AG08395 (cell line): ENCODE measurements around the gene ANGEL1.

Experiments used
- DNase-seq: peaks from one replicate; pipeline ENCODE4 v3.0.0; 2012; ENCODE audit warnings: mixed read lengths, low spot score

Gene ANGEL1, protein sequence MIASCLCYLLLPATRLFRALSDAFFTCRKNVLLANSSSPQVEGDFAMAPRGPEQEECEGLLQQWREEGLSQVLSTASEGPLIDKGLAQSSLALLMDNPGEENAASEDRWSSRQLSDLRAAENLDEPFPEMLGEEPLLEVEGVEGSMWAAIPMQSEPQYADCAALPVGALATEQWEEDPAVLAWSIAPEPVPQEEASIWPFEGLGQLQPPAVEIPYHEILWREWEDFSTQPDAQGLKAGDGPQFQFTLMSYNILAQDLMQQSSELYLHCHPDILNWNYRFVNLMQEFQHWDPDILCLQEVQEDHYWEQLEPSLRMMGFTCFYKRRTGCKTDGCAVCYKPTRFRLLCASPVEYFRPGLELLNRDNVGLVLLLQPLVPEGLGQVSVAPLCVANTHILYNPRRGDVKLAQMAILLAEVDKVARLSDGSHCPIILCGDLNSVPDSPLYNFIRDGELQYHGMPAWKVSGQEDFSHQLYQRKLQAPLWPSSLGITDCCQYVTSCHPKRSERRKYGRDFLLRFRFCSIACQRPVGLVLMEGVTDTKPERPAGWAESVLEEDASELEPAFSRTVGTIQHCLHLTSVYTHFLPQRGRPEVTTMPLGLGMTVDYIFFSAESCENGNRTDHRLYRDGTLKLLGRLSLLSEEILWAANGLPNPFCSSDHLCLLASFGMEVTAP

DNA sequence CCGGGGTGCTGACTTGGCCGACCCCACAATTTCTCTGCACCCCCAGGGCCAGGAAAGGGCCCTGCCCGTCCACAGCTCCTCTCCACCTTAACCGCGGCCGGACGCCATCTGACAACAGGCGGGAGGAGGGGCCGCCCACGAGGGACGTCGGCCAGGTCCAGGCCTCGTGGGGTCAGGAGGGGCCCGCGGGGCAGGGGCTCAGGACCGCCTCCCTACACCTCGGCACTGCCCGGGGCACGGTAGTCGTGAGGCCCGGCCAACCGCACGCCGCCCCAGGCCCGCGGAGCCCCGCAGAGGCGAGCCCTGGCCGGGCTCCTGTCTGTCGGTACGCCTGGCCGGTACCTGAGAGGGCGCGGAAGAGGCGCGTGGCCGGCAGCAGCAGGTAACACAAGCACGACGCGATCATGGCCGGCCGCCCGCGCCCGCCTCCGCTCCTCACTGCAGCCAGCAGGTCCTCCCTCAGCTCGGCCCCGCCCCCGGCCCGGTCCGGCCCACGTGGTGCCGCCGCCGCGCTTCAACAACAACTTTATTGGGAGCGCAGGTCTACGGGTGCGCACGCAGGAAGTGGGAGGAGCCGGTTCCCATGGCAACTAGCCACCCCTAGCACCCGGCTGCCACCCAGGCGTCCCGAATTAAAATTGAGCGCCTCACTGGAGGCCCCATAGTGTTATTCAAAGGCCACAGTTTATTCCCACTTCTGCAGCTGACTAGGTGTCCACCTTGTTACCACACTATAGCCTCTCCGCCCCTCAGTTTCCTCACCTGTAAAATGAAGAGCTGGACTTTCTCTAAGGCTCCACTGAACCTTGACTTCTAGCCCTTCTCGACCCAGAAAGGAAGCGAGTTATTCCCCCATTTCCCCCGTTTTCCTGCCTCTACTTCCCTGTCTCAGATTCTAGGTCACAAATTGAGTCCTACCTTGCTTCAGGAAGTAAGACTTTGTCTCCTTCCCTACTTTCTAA lies at the start of gene ANGEL1:
TSS of gene ANGEL1 (minus strand) at position 461 of the 962 bp plus-strand sequence. CDS start at position 406, 55 bp downstream.
- peak; percentile 95 for DNase-seq

DNA sequence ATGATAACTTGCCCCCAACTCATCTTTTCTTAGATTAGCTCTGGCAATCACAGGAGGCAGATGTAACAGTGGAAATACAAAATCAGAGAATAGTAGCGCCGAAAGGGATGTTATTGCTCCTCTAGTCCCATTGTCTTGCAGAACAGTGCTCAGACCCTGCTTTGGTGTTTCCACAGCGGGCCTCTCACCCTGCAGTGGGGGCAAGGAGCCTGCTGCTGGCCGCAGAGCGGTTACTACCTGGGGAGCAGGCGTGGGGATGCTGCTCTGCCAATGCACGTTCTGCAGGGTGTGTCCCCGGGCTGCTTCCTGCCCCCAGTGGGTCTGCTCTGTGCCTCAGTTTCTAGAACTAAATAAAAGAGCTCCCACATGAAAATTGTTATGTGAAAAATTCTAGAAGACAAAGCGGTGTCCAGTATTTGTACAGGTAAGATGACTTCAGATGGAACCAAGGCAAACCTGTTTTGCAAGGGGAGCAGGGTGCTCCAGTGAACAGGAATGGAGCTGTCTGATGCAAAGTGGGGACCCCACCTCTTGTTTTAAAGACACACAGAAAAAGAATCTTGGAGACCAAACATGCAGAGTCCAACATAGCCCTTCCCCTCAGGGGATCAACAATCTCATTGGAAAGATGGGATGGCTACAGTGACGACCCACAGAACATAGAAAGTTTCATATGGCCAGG lies 49.0 kb upstream of the ANGEL1 start:
- DNase-seq, result no peak

DNA sequence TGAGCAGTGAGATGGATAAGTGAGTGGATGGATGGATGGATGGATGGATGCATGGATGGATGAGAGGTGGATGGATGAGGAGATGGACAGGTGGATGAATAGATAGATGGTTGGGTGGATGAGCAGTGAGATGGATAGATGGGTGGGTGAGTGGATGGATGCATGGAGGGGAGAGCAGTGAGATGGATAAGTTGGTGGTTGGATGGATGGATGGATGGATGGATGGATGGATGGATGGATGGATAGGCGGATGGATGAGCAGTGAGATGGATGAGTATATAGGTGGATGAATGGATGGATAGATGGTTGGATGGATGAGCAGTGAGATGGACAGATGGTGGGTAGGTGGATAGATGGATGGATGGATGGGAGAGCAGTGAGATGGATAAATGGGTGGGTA lies 44.1 kb upstream of the ANGEL1 start:
- no peak for DNase-seq

DNA sequence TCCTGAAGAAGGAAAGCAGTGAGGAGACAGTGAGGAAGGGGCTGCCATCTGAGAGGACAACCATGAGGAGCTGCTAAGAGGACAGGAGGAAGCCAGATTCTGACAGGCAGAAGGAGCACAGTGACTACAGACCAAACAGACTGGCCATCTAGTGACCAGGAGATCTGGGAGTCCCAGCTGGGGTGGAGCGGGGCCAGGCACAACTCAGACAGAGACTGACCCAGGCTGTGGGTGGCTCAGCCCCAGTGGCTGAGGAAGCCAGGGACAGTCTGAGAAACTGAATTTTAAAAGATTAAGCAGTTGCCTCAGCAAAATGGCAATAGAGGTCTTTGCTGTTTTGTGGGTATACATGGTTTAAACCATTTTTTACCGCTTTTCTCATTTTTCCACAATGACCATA lies 42.4 kb upstream of the ANGEL1 start:
- DNase-seq, result no peak

DNA sequence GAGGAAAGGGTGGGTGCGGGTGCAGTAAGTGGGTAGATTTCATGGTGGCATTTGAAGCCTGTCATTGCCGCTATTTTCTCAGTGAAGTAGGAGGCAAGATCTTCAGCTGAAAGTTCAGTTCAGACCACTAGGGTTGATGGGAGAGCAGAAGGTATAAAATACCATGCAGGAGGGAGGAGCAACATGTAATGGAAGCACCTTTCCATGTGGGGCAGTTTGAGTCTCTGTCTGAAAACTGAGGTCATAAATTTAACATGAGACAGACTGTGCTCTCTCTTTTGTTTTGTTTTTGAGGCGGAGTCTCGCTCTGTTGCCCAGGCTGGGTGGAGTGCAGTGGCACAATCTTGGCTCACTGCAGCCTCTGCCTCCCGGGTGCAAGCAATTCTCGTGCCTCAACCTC lies 36.2 kb upstream of the ANGEL1 start:
- no peak for DNase-seq

DNA sequence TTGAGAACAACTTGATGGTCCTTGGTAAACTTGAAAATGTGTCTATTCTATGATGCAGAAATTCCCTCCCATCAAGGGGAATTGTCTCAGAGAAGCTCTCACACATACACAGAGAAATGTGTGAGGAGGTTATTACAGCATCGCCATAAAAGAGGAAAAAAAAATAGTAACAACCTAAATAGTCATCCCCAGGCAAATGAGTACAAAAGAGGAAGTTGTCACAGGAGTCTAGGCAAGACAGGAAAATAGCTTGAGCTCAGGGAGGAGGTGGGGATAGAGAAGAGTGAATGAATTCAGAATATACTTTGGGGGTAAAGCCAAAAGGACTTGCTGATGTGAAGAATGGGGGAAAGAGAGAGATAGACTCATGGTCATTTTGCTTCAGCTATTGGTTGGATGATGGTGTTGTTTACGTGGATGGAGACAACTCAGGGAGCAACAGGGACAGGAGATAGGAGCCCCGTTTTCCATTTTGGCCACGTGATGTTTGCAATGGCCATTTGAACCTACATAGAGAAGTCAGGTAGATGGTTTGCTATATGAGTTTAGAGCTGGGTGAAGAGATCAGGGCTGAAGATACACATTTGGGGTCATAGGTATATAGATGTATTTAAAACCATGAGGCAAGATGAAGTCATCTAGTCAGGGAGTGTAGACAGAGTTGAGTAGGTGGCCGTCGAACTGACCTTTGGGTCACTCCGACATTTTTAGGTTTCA lies 33.8 kb upstream of the ANGEL1 start:
- no peak for DNase-seq

DNA sequence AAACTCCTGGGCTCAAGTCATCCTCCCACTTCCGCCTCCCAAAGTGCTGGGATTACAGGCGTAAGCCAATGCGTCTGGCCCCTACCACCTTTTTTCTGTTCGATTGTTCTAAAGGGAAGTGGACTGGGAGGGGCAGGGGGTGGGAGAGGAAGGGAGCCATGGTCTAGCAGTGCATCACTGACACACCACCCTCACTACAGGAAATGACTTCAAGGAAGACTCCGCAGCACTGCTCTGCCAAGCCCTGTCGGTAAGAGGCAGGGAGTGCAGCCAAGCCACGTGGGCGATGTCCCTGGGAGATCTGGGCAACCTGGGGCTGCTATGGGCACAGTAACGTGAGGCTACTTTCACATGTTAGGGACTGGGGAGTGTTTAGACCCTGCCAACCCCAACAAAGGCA lies 31.5 kb upstream of the ANGEL1 start:
- DNase-seq, result no peak

DNA sequence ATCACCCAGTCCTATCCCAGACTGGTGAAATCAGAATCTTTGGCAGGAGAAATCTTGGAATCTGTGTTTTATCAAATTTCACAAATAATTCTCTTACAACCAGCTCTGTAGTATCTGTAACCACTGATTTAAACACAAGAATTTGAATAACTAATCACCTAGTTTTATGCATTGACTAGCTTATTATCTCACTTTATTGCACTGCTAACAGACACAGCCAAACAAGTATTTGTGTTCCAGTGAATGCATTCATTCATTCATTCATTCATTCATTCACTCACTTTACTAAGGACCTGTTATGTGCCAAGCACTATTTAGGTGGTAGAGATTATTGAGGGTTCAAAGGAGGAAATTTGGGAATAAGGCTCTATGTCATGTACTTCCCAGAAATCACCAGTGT lies 29.7 kb upstream of the ANGEL1 start:
- DNase-seq, result no peak

DNA sequence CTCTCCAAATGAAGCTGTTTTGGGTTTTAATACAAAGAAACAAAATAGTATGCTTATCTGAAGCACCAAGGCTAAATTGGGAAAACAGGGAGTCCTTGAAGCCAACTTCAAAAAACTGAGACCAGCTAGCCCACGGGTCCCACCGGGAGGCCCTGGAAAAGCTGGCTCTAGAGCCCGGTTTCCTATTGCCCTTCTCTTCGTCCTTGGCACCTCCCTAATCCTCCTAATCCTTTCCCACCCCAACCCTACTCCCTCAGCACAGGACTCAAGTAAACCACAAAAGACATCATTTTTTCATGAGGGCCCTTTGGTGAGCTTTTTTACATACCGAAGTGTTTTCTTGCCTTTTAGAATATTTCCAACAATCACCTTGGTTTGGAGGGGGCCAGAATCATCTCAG lies 24.8 kb upstream of the ANGEL1 start:
- no peak for DNase-seq

DNA sequence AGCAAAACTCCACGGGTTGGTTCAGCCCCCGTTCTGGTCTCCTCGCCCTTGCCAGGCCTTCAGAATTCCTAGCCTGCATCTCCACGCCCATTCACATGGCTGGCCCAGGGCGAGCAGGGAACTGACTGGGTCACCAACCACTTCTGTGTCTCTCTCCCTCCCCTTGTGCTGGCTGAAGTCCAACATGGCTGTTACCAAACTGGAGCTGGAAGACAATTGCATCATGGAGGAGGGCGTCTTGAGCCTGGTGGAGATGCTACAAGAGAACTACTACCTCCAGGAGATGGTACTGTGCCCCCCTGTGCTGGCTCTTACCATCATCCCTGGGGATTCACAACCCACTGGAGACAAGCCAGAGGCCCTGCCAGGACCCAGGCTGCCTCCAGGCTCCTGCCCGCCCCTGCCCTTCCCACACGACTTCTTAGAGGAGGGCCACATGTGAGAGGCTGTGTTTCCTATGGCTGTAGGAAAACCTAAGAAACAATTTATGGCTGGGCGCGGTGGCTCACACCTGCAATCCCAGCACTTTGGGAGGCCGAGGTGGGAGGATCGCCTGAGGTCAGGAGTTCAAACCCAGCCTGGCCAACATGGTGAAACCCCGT lies 23.4 kb upstream of the ANGEL1 start:
- no peak for DNase-seq

DNA sequence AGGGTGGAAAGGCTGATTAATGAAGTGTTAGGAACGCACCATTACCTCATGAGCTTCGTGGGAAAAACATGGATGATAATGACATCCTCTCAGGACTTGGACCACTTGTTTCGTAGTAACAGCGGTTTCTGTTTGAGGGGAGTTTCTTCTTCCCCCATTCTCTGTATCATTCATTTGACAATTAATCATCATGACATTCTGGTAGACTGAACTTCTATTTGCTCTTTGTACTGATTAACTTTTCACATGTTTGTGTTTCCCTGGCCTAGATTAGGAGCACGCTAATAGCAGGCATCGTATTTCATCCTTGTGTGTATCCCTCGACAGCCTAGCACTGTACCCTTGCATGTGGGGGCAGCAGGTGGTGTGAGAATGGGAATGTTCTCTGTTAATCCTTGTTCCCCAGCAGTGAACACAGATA lies 21.6 kb upstream of the ANGEL1 start:
- DNase-seq, result no peak

DNA sequence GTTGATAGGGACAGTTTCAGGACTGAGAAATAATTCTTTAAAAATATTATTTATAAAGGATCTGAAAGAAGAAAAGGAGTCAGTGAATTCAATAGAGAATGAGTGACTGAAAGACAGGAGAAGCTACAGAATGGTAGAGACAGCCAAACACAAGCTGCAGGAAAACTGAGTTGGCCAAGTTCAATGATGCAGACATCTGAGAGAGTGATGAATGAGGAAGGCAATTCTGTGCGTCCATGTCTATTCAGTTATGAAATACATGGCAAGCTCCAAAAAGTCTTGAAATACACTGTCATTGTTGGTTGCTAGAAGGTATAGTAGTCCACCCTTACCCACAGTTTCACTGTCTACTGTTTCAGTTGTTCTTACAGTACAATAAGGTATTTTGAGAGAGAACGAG lies 20.3 kb upstream of the ANGEL1 start:
- no peak for DNase-seq

DNA sequence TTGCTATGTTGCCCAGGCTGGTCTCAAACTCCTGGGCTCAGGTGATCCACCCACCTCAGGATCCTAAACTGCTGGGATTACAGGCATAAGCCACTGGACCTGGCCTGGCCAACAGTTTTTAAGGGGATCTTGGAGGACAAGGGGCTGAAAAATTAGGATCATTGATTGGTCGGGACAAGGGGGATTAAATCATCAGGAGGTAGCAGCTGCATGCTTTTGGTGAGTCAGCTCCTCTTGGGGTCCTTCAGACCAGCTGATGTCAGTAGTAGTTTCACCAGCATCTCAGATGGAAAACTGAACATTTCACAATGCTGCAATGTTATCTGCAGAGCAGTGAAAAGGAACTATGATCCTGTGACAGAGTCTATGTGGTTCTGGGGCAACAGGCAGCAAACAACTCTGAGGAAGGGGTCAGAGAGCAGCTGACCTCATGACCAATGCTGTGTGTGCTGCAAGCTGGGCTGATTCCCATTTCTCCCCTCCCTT lies 19.9 kb upstream of the ANGEL1 start:
- DNase-seq, result no peak

DNA sequence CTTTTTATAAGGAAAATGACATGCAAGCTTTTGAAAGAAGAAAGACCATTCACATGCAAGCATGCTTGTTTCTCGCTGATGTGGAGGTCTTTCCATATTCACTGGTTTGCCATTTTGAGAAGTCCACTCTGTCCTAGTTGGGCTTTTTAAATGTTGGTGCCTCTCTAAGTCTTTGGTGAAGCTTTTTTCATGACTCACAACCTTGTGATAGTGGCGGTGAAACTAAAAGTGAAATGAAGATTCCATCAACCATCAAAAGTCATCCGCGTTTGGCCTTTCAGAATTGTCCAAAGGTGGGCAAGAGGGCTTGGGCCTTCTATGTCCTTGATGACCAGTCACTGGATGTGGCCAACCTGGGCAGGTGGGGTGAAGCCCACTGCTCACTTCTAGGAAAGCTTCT lies 17.9 kb upstream of the ANGEL1 start:
- no peak for DNase-seq

DNA sequence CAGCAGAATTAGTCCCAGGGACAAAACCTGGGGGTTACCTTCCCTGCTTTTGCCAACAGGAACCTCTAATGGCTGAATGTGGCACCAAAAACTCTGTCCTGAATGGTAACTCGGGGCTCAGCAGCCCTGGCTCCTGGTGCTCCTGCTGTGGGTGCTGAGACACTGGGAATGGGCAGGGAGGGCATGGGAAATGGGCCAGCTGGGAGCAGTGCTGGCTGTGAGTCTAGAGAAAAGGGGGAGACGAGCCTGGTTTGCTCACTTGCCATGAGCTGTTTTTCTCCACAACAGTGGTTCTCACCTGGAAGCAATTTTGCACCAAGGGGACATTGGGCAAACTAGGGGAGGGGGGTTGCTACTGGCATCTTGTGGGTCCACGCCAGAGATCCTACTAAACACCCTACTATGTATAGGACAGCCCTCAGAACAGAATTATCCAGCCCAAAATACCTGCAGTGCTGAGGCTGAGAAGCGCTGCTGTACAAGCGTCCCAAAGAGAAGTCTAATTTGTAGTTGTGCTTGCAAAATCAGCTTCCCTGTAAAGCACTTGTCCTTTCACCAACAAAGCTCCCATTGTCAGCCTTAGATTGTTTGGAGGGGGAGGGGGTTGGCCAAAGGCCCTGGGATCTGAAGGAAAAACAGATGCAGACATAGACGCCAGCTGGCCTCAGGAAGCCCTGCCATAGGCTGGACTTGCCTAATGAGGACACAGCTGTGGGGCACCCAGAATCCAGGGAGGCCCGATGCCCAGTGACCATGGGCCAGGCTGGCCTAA lies 17.2 kb upstream of the ANGEL1 start:
- no peak for DNase-seq

DNA sequence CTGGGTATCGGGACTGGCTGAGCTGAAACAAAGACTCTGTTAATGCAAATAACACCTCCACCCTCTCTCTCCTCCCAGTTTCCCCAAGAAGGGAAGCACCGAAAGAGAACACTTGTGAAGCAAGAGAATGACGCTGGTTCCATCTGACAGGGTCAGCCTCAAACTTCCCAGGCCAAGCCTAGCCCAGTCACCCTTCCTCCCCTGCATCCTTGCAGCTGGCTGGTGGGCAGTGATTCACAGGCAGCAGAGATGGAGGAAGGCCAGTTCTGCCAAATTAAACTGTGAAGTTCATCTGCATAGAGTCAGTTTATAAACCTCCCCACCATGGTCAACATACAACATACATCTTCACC lies 16.3 kb upstream of the ANGEL1 start:
- no peak for DNase-seq

DNA sequence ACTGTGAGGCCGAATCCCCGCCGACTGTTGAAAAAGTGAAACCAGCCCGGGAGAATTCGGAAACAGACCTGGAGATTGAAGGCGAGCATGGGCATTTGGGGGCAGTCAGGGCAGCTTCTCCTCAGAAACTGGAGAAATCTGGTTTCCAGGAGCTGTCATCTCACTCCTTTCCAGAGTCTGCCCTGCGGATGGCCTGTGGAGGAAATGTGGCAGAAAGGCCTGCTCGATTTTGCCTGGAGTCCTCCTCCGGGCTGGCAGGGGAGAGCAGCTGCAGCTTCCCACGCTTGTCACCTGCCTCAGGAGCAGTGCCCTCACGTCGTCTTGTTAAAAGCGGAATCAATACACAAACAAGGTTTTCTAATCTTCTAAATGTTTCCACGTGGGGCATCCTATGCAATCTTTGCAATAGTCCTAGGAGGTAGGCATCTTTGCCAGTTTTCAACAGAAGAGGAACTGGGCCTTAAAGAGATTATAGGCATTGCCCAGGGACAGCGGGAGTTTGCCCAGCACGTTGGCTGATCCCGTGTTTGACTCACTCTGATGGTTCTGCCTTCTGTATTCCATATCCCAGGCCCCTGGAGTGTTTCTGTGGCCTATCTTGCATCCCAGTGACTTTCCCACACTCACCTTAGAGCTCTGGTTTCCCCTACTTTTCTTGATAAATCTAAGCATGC lies 15.8 kb upstream of the ANGEL1 start:
- DNase-seq, result no peak

DNA sequence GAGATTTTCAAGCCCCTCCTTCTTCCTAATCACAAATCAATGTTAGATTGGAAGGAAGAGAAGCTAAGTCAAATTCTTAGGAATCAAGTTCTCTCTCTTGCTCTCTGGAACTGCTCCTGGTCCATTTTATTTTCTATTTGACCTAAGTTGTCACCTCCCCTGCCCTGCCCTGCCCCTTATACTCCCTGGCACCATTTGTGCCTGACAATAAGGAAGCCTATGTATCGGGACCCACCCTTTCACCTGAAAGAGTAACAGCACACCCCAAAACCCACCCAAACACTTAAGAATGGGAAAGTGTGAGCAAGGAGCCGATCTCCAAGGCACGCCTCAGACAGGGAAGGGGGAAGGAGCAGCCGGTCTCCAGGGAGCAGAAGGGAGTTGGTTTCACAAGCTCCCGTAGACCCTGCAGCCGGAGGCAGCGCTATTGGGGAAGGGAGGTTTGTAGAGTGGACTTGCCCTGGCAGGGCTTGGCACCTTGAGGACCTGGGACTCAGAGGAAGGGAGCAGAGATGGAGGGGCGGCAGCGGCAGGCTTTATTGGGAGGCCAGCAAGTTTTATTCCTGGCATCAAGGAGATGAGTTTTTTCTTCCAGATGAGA lies 15.1 kb upstream of the ANGEL1 start:
- no peak for DNase-seq

DNA sequence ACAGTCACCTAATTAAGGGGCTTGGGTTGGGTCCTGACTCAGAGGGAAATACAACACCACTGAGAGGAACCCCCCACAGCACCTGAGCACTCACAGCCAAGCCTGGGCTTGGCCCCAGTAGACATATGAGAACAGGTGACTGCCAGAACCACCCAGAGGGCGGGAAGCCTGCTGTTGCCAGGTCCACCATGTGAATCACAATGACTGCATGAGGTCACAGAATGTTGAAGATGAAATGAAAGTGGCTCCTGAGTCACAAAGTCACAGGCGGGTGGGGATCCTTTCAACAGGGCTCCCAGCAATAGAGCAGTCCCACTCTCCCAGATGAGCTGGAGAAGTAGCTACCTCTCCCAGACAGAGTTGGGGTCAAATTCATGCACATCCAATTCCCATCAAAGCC lies 13.4 kb upstream of the ANGEL1 start, which contains the start of gene LRRC74A:
TSS of gene LRRC74A (plus strand) at position 287 of the 400 bp plus-strand sequence. CDS start 290 bp downstream, outside the sequence.
- DNase-seq, result no peak
